Stimulated activated naive CD4-positive, alpha-beta T cell (primary cell): ENCODE data around the gene FOXS1.
"Not testable (repeated sequence)": the region's sequence is repeated elsewhere in the genome, so short reads cannot be mapped to it uniquely, and the experiment has no call there.

Source experiments
- DNase-seq, 6 experiments: peaks; one replicate each; lab custom pipeline; 2025; lab: John Stamatoyannopoulos, UW

The FOXS1 gene

GRCh38 chr20:31839782-31840487 is 5.5 kb downstream of the FOXS1 start:
- no peak for DNase-seq

GRCh38 chr20:31838646-31839292 is 6.6 kb downstream of the FOXS1 start:
- no peak for DNase-seq

- no peak for DNase-seq
These were observed 7.5 kb downstream of the FOXS1 start for GRCh38 chr20:31837896-31838397.

- no peak for DNase-seq
These were observed 8.4 kb downstream of the FOXS1 start for GRCh38 chr20:31836853-31837608.

GRCh38 chr20:31835977-31836852 is 9.2 kb downstream of the FOXS1 start:
- DNase-seq: no peak

- DNase-seq: no peak
These were observed 9.8 kb downstream of the FOXS1 start for GRCh38 chr20:31835554-31835953.

GRCh38 chr20:31833931-31834521 is 11.4 kb downstream of the FOXS1 start:
- DNase-seq: no peak

- DNase-seq: peak in 4 of 6 experiments; percentile 3 to 31 (median 20)
These were observed 12.1 kb downstream of the FOXS1 start for GRCh38 chr20:31833130-31833930.

GRCh38 chr20:31831771-31832306 is 13.6 kb downstream of the FOXS1 start:
- DNase-seq: no peak

- DNase-seq: no peak
These were observed 14.2 kb downstream of the FOXS1 start for GRCh38 chr20:31831211-31831610.

- no peak for DNase-seq
These were observed 14.9 kb downstream of the FOXS1 start for GRCh38 chr20:31830406-31830981.

GRCh38 chr20:31829731-31830130 is 15.7 kb downstream of the FOXS1 start:
- no peak for DNase-seq

GRCh38 chr20:31828016-31828415 is 17.4 kb downstream of the FOXS1 start:
- DNase-seq: not testable (repeated sequence)

- DNase-seq: no peak
These were observed 18.3 kb downstream of the FOXS1 start for GRCh38 chr20:31827059-31827458.

- DNase-seq: no peak
These were observed 19.3 kb downstream of the FOXS1 start for GRCh38 chr20:31826074-31826473.

GRCh38 chr20:31824554-31825313 is 20.7 kb downstream of the FOXS1 start:
- DNase-seq: no peak

GRCh38 chr20:31824125-31824485 is 21.3 kb downstream of the FOXS1 start:
- DNase-seq: no peak

- no peak for DNase-seq
These were observed 21.9 kb downstream of the FOXS1 start for GRCh38 chr20:31823360-31824124.
